ENCODE results near the gene PAPPA2.

PAPPA2 gene

DNA sequence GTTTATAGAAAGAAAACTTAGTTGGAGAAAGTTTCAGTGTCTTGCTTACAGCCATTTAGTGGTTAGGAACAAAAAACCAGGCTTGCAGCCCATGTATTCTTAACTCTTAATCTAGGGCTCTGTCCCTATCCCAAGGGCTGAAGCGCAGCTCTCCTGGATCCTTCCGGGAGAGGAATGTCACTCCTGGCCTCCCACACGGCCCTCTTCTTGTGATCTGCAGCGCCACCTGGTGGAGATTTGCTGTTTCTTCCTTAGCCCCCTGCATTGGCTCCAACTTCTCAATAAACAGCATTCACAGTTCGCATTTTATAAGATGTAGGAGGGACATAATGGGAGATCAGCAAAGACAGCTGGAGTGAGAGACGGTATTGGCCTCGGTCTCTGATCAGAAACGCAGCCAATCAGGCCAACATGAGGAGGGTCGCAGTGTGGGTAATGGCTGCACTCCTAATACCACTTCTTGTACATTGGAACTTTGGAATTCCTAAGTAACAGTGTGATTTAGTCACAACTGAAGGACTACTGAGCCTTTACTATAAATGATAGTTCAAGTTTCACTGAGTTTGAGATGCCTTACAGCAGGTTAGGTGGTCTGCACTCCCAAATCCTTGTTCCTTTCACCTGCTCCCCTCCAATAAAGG lies 418.1 kb downstream of the PAPPA2 start:
- H4K20me1 ChIP-seq (ENCODE audit: low read depth, low read length), result no peaks in the 10 kb centered on the region
- H3K27me3 ChIP-seq (ENCODE audit: low read length), result no peaks in the 10 kb centered on the region
- no peaks in the 10 kb centered on the region for H3K36me3 ChIP-seq (ENCODE audit: low read length)
- H3K9me2 ChIP-seq (replicated peaks; ENCODE audit: insufficient read depth, low read length), result no peaks in the 10 kb centered on the region
- no peak overlapping the region for H3K9ac ChIP-seq (ENCODE audit: low read length)
- no peak overlapping the region for H3K4me3 ChIP-seq (ENCODE audit: insufficient read depth, low read length, poor library complexity, severe bottlenecking)
- H3F3A ChIP-seq (ENCODE audit: insufficient read depth), result no peaks in the 10 kb centered on the region
- no peak overlapping the region for H2AFZ ChIP-seq (ENCODE audit: low read depth, low read length, severe bottlenecking)
- no peak for TF ChIP-seq EZH2phosphoT487 (conservative IDR thresholded peaks at IDR 0.05; ENCODE audit: low read length)
- TF ChIP-seq, protein P1, sequence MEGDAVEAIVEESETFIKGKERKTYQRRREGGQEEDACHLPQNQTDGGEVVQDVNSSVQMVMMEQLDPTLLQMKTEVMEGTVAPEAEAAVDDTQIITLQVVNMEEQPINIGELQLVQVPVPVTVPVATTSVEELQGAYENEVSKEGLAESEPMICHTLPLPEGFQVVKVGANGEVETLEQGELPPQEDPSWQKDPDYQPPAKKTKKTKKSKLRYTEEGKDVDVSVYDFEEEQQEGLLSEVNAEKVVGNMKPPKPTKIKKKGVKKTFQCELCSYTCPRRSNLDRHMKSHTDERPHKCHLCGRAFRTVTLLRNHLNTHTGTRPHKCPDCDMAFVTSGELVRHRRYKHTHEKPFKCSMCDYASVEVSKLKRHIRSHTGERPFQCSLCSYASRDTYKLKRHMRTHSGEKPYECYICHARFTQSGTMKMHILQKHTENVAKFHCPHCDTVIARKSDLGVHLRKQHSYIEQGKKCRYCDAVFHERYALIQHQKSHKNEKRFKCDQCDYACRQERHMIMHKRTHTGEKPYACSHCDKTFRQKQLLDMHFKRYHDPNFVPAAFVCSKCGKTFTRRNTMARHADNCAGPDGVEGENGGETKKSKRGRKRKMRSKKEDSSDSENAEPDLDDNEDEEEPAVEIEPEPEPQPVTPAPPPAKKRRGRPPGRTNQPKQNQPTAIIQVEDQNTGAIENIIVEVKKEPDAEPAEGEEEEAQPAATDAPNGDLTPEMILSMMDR (IDR thresholded peaks at IDR 0.05; ENCODE audit: insufficient read depth, low read length, poor library complexity, severe bottlenecking), result peak; percentile 92
- H3K4me2 ChIP-seq (ENCODE audit: low read depth, low read length, poor library complexity, severe bottlenecking), result no peak overlapping the region
- no peaks in the 10 kb centered on the region for H3K79me2 ChIP-seq (ENCODE audit: insufficient read depth, low read length)
- H3K9me3 ChIP-seq (ENCODE audit: insufficient read depth, low read length), result no peaks in the 10 kb centered on the region
- no peak overlapping the region for H3K27ac ChIP-seq (ENCODE audit: low read depth, low read length)

DNA sequence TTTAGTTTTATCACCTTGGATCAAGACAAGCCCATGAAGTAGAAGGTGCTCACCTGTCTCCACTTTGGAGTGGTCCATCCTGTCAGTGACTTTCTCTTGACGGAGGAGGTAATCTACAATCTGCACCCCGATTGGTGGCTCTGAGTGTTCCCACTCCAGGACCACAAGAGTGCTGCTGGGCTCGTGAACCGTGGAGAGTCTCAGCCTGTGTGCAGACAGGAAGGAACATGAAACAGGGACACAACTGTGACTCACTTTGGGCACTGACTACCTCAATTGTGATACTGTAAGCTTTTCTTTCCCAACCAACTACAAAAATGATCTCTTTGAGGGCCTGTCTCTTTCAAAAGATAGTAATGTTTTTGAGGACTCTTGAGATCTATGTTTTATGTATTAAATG lies 421.3 kb downstream of the PAPPA2 start:
- no peak overlapping the region for H3K4me3 ChIP-seq (ENCODE audit: insufficient read depth, low read length, poor library complexity, severe bottlenecking)
- H3K36me3 ChIP-seq (ENCODE audit: low read length), result no peaks in the 10 kb centered on the region
- H3K9me3 ChIP-seq (ENCODE audit: insufficient read depth, low read length), result no peaks in the 10 kb centered on the region
- H3K79me2 ChIP-seq (ENCODE audit: insufficient read depth, low read length), result no peaks in the 10 kb centered on the region
- no peaks in the 10 kb centered on the region for H4K20me1 ChIP-seq (ENCODE audit: low read depth, low read length)
- H3K27ac ChIP-seq (ENCODE audit: low read depth, low read length), result no peak overlapping the region
- TF ChIP-seq, protein P1 (IDR thresholded peaks at IDR 0.05; ENCODE audit: insufficient read depth, low read length, poor library complexity, severe bottlenecking), result no peak
- TF ChIP-seq EZH2phosphoT487 (conservative IDR thresholded peaks at IDR 0.05; ENCODE audit: low read length), result no peak
- H3K9me2 ChIP-seq (replicated peaks; ENCODE audit: insufficient read depth, low read length), result no peaks in the 10 kb centered on the region
- H2AFZ ChIP-seq (ENCODE audit: low read depth, low read length, severe bottlenecking), result no peak overlapping the region
- no peaks in the 10 kb centered on the region for H3F3A ChIP-seq (ENCODE audit: insufficient read depth)
- H3K9ac ChIP-seq (ENCODE audit: low read length), result no peak overlapping the region
- no peak overlapping the region for H3K4me2 ChIP-seq (ENCODE audit: low read depth, low read length, poor library complexity, severe bottlenecking)
- no peaks in the 10 kb centered on the region for H3K27me3 ChIP-seq (ENCODE audit: low read length)

DNA sequence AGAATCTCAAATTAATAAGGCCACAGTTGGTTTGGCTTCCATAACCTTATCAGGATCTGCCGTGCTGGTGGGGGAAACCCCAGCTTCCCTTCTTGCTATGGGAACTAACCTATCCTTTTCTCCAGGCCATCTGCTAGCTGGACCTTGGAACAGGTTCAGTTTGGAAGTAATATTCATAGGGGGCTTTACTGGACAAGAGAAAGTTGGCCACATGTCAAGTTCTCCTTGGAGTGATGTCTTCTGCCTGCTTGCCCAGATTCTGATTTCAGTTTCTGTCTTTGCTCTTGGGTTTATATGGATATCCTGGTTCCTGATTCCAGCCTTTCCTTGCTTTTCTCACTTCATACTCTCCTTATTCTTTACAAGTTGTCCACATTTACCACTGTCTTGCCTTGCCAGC lies 421.9 kb downstream of the PAPPA2 start:
- H3K4me2 ChIP-seq (ENCODE audit: low read depth, low read length, poor library complexity, severe bottlenecking), result no peak overlapping the region
- H3K9me3 ChIP-seq (ENCODE audit: insufficient read depth, low read length), result no peaks in the 10 kb centered on the region

More for the DNA sequence above, 421.9 kb downstream of the PAPPA2 start:
- Histone ChIP-seq H3F3A (ENCODE audit: insufficient read depth) (no peaks in the 10 kb centered on the region), H4K20me1 (ENCODE audit: low read depth, low read length) (no peaks in the 10 kb centered on the region), H3K79me2 (ENCODE audit: insufficient read depth, low read length) (no peaks in the 10 kb centered on the region), H3K27me3 (ENCODE audit: low read length) (no peaks in the 10 kb centered on the region), H3K4me3 (ENCODE audit: insufficient read depth, low read length, poor library complexity, severe bottlenecking) (no peak overlapping the region), H3K9ac (ENCODE audit: low read length) (no peak overlapping the region), H3K36me3 (ENCODE audit: low read length) (no peaks in the 10 kb centered on the region), H3K27ac (ENCODE audit: low read depth, low read length) (no peak overlapping the region), H3K9me2 (replicated peaks; ENCODE audit: insufficient read depth, low read length) (no peaks in the 10 kb centered on the region), H2AFZ (ENCODE audit: low read depth, low read length, severe bottlenecking) (no peak overlapping the region)
- no peak for TF ChIP-seq EZH2phosphoT487 (conservative IDR thresholded peaks at IDR 0.05; ENCODE audit: low read length)
- TF ChIP-seq, protein P1 (IDR thresholded peaks at IDR 0.05; ENCODE audit: insufficient read depth, low read length, poor library complexity, severe bottlenecking), result no peak
